Left kidney (tissue), 2 donors: Measurements from ENCODE around the gene NKAPD1. TPM values are rescaled to one million over a fixed set of nuclear protein-coding genes. Genes with fewer than 3 reads are reported as not detected.
"Not testable (repeated sequence)": the region's sequence is repeated elsewhere in the genome, so short reads cannot be mapped to it uniquely, and the experiment has no call there.

Experiments
- DNase-seq: peaks from one replicate; pipeline ENCODE4 v3.0.0-alpha.2; 2013
- polyA plus RNA-seq: library from polyadenylated mRNA; unstranded; fragments of 120-200 nt; gene quantifications from one replicate; pipeline ENCODE4 v1.2.1, GENCODE V29; 2013; ENCODE audit not compliant: insufficient read length

Gene NKAPD1
- polyA plus RNA-seq, 1 donor = 61.9 TPM

DNA sequence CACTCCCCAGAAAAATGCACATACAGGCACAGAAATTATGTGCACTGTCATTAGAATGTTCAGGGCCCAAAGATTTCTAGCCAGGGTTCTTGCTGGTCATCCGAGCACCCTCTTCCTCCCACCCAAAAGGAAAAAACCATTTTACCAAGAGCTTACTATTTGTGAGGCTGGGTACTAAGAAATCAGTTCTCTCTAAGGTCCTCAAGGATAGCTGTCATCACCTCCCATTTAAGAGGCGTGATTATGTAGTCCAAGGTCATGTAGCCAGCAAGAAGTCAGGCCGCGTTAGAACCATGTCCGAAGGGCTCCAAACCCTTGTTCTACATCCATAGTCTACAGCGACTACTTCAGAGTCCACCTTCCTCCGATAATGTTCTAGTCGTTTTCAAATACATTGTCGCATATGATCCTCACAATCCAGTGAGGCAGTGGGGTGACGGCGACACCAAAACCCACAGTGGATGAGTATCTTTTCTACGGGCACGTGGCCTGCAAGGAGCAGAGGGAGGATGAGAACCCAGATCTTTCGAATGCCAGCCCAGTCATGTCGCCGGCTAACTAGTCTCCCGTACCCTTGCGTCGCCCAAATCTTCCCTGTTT, 11.8 kb downstream of the NKAPD1 start:
- peak; percentile 26 for DNase-seq

DNA sequence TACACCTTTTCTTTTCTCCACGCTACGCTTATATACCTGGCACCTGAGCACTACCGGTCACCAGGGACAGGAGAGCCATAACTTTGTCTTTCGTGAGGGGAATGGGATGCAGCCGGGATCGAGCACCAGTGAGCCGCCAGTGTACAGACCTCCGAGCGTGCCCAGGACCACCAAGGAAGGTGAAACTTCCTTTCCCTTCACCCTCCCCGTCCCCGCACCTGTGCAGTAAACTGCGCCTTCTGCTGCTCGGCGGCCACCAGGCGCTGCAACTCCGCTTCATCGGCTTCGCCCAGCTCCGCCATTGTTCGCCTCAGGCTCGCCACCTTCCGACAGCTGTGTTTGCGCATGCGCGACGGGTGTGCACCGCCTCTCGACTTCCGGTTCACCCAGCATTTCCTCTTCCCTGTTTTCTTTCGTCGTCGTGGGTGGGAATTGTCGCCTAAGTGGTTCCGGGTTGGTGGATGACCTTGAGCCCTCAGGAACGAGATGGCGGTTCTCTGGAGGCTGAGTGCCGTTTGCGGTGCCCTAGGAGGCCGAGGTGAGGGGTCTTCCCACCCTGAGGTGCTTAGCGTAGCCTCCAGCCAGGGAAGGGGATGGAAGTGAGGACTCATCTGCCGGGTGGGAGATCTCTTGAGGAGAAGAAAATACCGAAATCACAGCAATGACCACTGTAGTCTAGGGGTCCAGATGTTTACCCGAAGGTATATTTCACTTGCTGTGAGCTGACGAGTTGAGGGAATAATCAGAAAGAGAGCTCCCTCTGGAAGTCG, 12.5 kb downstream of the NKAPD1 start, which contains the start of the genes SDHD and TIMM8B:
SDHD (plus strand) TSS at position 452 of the 770 bp plus-strand sequence; CDS start at position 487, 35 bp downstream.
TIMM8B (minus strand) TSS at position 335 of the 770 bp plus-strand sequence; CDS start at position 302, 33 bp downstream.
- DNase-seq = peak; percentile 98

- peak; percentile 0 for DNase-seq
These were observed 13.1 kb downstream of the NKAPD1 start for GRCh38 chr11:112087212-112087611.

DNA sequence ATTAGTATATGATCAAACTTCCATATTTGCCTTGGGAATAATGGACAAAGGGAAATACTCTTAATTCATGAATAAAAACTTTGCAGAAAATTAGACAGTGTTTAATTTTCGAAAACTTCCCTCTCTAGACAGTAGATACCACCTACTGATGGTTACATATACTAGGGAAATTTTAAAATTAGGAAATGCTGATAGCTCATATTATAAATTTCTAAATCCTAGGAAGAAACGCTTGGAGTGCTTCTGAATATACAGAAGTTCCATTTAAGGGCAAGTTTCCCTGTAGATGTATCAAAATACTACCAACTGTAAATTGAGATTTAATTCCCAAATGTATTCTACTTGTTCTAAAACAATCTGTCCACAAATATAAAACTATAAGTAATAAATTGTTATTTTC, 21.2 kb downstream of the NKAPD1 start:
- DNase-seq = not testable (repeated sequence)

GRCh38 chr11:112096194-112096593, 22.1 kb downstream of the NKAPD1 start:
- DNase-seq = no peak

GRCh38 chr11:112097734-112098528, 23.8 kb downstream of the NKAPD1 start:
- DNase-seq = no peak

GRCh38 chr11:112100462-112100861, 26.4 kb downstream of the NKAPD1 start:
- no peak for DNase-seq

- no peak for DNase-seq
These were observed 29.3 kb downstream of the NKAPD1 start for GRCh38 chr11:112103446-112103845.

- DNase-seq = no peak
These were observed 32.0 kb downstream of the NKAPD1 start for GRCh38 chr11:112106070-112106469.

DNA sequence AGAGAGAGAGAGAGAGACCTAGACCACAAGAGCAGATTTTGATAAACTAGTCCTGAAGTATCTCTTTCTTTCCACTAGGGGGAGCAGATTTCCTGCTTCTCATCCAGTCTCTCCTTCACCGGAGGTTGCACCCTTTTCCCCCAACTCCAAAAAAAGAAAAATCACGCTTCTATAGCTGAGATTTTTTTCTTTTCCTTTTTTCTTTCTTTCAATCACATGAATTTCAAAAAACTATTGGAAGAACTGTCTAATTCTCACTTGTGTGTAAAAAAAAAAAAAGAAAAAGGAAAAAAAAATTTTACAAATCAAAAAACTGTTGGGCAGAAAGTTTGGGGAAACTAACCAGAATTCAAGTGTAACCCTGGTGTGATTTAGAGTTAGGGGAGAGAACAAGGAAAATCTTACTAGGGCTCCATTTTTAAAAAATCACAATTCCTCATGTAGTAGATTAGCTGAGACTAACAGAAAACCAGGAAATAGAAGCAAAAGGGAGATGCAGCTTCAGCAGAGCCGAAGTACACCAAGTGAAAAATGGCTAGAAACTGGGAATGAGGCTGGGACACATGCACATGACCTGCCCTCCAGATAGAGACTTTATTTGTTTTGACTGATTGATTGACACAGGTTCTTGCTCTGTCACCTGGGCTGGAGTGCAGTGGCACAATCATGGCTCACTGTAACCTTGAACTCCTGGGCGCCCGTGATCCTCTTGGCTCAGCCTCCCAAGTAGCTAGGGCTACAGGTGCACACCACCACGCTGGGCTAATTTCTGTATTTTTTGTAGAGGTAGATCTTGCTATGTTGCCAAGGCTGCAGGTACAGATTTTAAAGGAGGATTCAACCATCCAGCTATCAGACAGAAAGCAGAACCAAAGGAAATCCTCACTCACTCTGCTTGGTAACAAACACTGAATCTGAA, 39.7 kb downstream of the NKAPD1 start:
- DNase-seq = peak; percentile 37

- no peak for DNase-seq
These were observed 40.4 kb downstream of the NKAPD1 start for GRCh38 chr11:112114460-112114859.

DNA sequence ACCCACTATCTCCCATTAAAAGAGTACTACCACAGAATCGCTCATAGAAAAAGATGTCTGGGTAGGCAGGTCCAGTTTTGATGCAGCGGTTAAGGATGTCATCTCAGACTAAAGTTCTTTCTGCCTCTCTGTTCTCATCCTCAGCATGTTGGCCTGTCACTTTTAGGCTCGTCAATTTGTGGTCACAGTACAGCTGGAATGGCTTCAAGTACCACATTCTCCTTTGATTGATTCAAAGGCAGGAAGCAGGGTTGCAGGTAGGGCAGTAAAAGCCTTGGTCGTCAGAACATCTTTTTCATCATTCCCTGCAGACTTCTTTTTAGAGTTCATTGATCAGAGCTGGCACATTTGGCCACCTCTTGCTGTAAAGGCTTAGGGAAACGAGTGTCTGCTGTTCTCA, 41.3 kb downstream of the NKAPD1 start:
- no peak for DNase-seq

- DNase-seq = no peak
These were observed 44.1 kb downstream of the NKAPD1 start for GRCh38 chr11:112118176-112118575.

GRCh38 chr11:112121981-112122615, 48.0 kb downstream of the NKAPD1 start:
- no peak for DNase-seq

DNA sequence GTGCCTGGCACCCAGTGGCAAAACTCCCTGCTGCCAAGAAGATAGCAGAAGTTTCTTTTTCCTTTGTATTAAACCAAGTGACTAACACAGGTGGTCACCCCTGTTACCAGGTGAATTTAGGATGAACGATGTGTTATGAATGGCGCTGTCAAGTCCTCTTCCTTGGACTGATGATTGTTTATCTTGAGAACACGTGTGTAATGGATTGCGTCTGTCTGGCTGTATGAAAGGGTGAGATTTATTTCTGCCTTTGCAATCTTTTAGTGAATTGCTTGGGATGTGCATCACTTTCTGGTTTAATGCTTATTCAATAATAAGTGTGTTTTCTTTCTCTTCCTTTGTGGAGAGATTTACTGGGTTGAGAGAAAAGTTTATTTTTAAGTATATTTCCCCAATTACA, 49.0 kb downstream of the NKAPD1 start:
- no peak for DNase-seq

DNA sequence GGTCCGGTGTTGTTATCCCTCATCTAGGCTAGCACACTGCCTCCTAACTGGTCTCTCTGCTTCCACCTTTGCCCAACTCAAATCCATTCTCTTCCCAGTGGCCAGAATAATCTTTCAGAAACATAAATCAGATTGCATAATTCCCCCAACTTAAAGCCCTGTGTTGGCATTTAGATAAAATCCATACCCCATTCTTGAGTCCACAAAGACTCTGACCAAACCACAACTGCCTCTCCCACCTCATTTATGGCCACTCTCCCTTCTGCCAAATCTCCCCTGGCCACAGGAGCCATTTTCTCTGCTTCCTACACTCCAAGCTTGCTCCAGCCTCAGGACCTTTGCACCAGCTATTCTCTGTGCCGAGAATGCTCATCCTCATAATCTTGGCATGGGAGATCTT, 53.0 kb downstream of the NKAPD1 start:
- DNase-seq = no peak

DNA sequence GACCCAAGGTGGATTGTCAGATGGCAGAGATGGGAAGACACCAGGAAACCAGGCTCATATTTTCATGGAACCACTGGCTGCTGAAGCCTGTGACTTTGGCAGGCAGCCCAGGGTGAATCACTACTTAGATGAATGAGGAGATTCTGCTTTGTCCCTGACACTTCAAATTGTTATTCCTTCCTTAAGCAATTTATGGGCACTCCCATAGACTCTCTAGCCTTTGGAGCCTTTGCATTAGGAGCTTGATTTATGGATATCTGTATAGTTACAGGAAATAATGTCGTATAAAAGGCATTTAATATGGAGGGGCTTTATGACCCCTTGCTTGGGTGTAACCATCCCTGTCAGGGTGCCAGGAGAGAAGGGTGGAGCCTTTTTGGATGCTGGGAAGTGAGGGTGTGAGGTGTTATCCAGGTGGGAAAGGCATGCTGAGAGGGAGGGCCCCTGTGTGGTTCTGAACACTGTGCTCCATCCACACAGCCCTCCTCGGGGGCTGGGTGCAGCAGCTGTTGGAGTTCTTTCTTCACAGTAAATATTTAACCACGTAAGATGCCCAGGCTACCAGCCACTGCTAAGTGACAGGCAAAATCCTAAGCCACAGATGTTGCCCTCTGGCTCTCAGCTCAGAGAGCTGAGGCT, 54.5 kb downstream of the NKAPD1 start:
- no peak for DNase-seq

GRCh38 chr11:112129656-112130055, 55.6 kb downstream of the NKAPD1 start:
- DNase-seq = no peak

DNA sequence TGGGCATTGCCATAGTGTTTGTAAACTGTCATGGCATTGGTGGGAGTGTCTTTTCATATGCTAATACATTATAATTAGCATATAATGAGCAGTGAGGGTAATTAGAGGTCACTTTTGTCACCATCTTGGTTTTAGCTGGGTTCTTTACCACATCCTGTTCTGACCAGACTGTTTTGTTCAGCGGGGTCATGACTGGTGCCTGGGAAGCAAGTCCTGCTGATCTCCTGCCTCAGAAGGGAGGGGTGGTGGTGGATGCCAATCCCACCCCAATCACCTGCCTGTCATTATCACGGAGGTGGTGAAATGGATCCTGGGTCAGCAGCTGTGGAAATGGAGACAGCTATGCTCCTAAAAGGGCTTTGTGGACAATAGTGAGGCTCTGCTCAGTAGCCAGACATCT, 58.6 kb downstream of the NKAPD1 start:
- DNase-seq = no peak

DNA sequence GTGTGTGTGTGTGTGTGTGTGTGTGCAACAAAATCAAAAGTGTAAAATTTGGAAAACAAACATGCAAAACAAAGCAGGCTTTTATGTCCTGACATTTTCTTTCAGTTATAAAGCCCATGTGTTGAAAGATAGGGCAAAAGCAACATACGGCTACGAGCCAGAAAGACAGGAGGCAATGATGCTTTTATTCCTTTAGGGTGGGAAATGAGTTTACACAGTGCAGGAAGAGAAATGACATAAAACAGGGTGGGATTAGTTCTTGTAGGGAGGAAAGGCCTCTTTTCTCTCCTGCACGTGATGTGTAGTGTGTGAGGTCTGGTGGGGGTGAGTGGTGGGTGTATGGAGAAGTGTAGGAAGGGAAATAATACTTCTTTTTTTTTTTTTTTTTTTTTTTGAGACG, 60.4 kb downstream of the NKAPD1 start:
- DNase-seq = no peak
